Activated T-cell treated with anti-CD3 and anti-CD28 coated beads, Interleukin-2, amount 50 U/mL, for 24 hours (primary cell): ENCODE results near the gene NKTR.
"Not testable (repeated sequence)": the region's sequence is repeated elsewhere in the genome, so short reads cannot be mapped to it uniquely, and the experiment has no call there.

Source experiments
- DNase-seq: peaks from one replicate; pipeline ENCODE4 v3.0.0-alpha.2; 2020
- H3K27ac Mint-ChIP-seq: 2 replicates; pipeline ENCODE4 v1.8.0; 2020; ENCODE audit warnings: mild to moderate bottlenecking, mixed read lengths
- H3K27me3 Mint-ChIP-seq: 2 replicates; pipeline ENCODE4 v1.8.0; 2020; ENCODE audit warnings: mixed read lengths
- H3K36me3 Mint-ChIP-seq: 2 replicates; pipeline ENCODE4 v1.8.0; 2020; ENCODE audit warnings: low read depth, mixed read lengths
- H3K4me1 Mint-ChIP-seq: 2 replicates; pipeline ENCODE4 v1.8.0; 2020; ENCODE audit warnings: low read depth, mixed read lengths
- H3K4me3 Mint-ChIP-seq: 2 replicates; pipeline ENCODE4 v1.8.0; 2020; ENCODE audit warnings: mild to moderate bottlenecking, moderate library complexity, mixed read lengths
- H3K9me3 Mint-ChIP-seq: 2 replicates; pipeline ENCODE4 v1.8.0; 2020; ENCODE audit warnings: mixed read lengths

The NKTR gene

DNA sequence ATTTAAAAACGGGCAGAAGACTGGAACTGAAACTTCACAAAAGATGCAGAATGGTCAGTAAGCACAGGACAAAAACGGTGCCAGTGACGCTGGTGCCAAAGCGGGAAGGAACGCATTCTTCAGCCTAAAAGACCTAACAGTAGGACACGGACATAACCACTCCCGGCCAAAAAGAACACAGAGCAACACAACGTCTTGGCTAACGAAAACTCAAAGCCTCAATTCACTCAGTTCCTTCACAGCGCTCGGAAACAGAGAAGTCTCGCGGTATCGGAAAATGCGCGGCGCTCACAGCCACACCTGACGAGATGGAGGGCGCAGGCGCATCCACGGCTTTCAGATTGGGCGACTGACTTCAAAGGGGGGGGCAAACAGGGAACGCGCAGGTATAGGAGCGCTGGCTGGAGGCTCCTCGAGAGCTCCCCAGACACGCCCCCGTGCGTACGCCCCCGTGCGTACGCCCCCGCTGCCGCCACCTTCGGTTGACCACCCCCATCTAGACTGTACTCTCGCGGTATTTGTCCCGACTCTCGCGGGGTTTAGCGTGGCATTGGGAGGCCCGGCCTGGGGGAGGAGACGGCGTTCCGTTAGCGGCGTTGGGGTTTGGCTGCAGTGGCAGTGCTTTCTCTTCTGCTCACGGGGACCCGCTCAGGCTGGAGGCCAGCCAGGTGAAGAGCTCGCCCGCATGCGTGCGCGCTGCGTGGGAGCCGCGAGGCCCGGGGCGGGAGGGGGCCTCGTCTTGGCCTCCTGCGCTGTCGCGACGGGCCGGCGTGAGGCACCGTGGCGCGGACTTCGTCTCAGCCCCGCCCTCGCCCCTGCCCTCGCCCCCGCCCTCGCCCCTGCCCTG is at the start of gene NKTR:
TSS of gene NKTR (plus strand) at position 576 of the 847 bp plus-strand sequence. CDS start 321 bp downstream, outside the sequence.
- H3K27ac Mint-ChIP-seq: peak within 1 kb of the TSS; percentile 98
- peaks cover 69% of the 10 kb centered on the region for H3K36me3 Mint-ChIP-seq
- peaks cover 41% of the 10 kb centered on the region for H3K4me1 Mint-ChIP-seq
- peak; percentile 100 for DNase-seq
- H3K27me3 Mint-ChIP-seq: no peaks in the 10 kb centered on the region
- peak within 1 kb of the TSS; percentile 86 for H3K4me3 Mint-ChIP-seq
- peaks cover 2% of the 10 kb centered on the region for H3K9me3 Mint-ChIP-seq

DNA sequence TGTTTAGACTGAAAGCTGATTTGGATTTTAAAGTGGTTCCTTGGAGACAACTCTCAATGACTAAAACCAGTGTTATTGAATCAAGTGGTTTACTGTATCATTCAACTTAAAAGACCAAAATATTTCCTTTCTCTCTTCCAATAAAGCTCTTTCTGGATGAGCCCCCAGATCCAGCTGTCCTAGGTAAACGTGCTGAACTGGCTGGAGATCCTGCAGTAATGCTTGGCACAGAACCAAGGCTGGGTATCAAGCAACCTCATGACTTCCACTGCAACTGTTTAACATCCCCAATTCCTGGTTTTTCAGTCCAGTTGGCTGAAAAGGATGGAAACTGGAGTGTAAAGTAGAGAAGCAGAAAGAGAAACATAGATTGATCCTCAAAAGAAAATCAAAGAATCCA is 47.7 kb upstream of the NKTR start:
- no peaks in the 10 kb centered on the region for H3K27me3 Mint-ChIP-seq
- H3K4me3 Mint-ChIP-seq: no peak overlapping the region
- H3K36me3 Mint-ChIP-seq: peaks cover 77% of the 10 kb centered on the region

DNA sequence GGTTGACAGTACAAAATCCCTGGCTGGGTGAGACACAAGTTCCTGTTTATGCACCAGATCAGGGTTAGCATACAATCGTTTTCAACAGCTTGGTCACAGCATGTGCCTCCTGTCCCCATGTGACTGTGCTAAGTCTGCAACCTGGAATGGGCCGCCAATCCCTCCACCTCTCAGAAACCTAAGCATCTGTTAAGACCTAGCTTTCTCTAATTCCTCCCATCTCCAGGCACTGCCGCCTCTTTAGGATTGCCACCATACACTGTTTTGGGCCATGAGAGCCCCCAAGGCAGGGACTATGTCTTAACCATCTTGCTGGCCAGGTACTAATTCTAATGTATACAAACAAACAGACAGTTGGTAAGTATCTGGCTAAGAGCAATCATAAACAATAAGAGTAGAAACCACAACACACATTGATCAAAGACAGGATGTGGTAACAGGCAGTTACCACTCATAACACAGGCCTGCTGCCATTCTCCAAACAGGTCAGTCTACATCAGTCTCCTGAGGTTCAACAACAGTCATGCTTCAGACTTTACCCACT is 44.3 kb upstream of the NKTR start:
- DNase-seq: no peak
- Mint-ChIP-seq H3K27ac (peak overlapping the region; percentile 92), H3K9me3 (no peaks in the 10 kb centered on the region), H3K4me1 (peaks cover 29% of the 10 kb centered on the region), H3K4me3 (no peak overlapping the region), H3K27me3 (no peaks in the 10 kb centered on the region), H3K36me3 (peaks cover 84% of the 10 kb centered on the region)

More for the DNA sequence above, 47.7 kb upstream of the NKTR start:
- H3K27ac Mint-ChIP-seq: no peak overlapping the region
- DNase-seq: no peak
- peaks cover 27% of the 10 kb centered on the region for H3K4me1 Mint-ChIP-seq
- no peaks in the 10 kb centered on the region for H3K9me3 Mint-ChIP-seq

DNA sequence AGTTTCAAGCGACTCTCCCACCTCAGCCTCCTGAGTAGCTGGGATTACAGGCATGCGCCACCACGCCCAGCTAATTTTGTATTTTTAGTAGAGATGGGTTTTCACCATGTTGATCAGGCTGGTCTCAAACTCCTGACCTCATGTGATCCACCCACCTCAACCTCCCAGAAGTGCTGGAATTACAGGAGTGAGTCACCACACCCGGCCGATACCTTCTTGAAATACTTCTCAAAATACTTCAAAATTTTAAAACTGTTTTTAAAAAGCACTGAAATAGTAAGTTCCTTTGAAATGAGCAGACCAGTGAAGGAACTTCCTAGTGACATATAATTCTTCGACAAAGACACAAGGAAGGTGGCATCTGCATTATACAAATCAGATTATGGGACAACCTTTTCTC is 43.7 kb upstream of the NKTR start:
- H3K4me3 Mint-ChIP-seq, H3K9me3 Mint-ChIP-seq: not testable (repeated sequence)
- H3K36me3 Mint-ChIP-seq: peaks cover 86% of the 10 kb centered on the region

DNA sequence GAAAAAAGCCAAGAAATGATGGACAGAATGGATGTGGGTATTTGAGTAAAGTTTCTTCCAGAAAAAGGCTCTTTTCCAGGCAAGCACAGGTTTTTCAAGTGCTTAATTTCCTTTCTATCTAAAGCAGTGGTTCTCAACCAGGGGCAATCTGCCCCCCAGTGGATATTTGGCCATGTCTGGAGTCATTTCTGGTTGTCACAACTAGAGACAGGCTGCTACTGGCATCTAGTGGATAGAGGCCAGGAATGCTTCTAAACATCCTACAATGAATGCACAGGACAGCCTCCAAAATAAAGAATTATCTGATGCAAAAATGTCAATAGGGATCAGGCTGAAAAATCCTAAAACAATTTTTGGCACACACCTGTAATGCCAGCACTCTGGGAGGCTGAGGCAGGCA is 42.6 kb upstream of the NKTR start:
- Mint-ChIP-seq H3K27ac (no peak overlapping the region), H3K36me3 (peaks cover 85% of the 10 kb centered on the region), H3K4me3 (no peak overlapping the region), H3K27me3 (no peaks in the 10 kb centered on the region), H3K4me1 (peaks cover 40% of the 10 kb centered on the region), H3K9me3 (no peaks in the 10 kb centered on the region)
- no peak for DNase-seq

More for the DNA sequence above, 43.7 kb upstream of the NKTR start:
- not testable (repeated sequence) for DNase-seq, H3K27me3 Mint-ChIP-seq
- Mint-ChIP-seq H3K4me1 (peaks cover 33% of the 10 kb centered on the region), H3K27ac (peak overlapping the region; percentile 92)

DNA sequence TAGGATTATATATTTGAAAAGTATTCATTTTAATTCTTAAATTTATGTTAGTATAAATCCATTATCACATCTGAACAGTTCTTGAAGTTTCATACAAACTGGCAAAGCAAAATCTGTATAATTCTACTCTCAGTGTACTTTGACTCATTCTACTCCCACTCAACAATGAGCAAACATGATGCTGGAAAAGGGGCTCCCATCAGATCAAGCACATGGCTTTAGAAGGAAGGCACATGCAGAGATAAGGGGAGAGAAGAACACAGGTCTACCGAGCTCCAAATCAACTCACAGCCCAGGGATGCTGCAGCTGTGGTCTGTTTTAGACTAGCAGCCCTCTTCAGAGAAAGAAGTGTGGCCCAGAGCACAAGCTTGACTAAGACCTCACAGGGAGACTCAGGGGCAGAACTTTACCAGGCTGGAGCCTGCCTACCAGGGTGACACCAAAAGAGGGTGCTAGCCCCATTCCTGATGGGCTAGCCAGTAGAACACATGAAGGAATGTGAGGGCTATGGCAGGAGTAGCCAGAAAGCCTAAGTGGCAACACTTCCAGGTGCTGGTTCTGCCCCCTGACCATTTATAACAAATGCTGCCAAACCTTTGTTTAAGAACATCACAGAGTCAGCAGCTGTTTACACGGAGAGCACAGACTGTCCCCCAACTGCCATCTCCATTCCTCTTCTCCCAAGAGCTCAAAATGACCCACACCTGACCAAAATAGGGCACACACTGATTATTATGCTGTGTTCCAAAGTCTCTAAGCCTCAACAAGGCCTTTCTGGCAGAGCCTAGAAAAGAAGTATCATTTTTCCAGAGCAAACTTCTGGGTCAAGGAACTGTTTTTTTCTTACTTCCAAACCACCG is 38.2 kb upstream of the NKTR start:
- peaks cover 20% of the 10 kb centered on the region for H3K4me1 Mint-ChIP-seq
- H3K27ac Mint-ChIP-seq: peak overlapping the region; percentile 77
- H3K36me3 Mint-ChIP-seq: peaks cover 87% of the 10 kb centered on the region
- H3K9me3 Mint-ChIP-seq: no peaks in the 10 kb centered on the region
- DNase-seq: no peak
- H3K4me3 Mint-ChIP-seq: no peak overlapping the region
- H3K27me3 Mint-ChIP-seq: no peaks in the 10 kb centered on the region

DNA sequence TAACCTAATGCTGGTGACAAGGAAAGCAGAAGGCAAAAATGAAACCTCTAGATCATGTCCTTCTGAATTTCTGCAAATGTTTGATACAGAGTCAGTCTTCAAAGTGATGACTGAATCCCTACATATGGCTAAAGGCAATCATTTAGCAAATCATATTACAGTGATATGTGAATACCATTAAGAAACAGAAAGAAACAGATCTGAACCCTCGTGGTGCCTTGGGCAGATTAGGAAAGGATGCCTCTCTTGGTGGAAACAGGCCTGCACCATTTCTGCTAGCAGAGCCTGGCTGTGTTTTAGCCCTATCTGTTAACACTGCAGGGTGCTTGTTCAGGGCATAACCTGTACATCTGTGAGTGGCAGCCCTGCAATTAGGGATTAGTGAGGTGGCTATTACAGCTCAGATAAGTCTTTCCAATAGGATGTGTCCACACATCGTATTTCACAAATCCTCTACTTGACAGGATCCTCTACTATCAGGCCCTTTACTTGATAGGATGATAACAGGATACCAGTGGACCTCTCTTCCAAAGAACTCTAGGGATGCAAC is 30.8 kb upstream of the NKTR start:
- H3K27ac Mint-ChIP-seq: no peak overlapping the region
- no peak overlapping the region for H3K4me3 Mint-ChIP-seq
- H3K27me3 Mint-ChIP-seq: no peaks in the 10 kb centered on the region
- H3K36me3 Mint-ChIP-seq: peaks cover 79% of the 10 kb centered on the region
- no peak for DNase-seq
- H3K9me3 Mint-ChIP-seq: peaks cover 8% of the 10 kb centered on the region
- H3K4me1 Mint-ChIP-seq: peaks cover 10% of the 10 kb centered on the region

DNA sequence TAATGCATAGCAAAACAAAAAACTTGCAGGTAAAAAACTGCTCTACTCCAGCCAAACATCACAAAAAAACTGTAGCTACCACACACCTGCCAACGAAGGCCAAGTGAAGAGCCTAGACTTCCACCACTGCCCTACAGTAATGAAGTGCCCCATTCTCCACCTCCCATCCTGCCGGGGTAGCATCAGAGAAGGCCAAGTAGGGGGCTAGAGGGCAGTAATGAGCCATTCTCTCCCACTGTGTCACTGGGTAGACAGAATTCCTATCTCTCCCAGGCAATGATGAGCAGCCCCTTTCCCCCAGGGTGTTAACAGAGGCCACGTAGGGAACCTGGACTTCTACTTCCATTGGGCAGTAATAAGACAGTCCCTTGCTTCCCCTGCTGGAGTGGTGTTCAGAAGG is 28.2 kb upstream of the NKTR start:
- no peak overlapping the region for H3K4me3 Mint-ChIP-seq
- H3K4me1 Mint-ChIP-seq: peaks cover 16% of the 10 kb centered on the region
- H3K27ac Mint-ChIP-seq: peak overlapping the region; percentile 49
- no peaks in the 10 kb centered on the region for H3K27me3 Mint-ChIP-seq
- no peak for DNase-seq
- peaks cover 16% of the 10 kb centered on the region for H3K9me3 Mint-ChIP-seq
- peaks cover 72% of the 10 kb centered on the region for H3K36me3 Mint-ChIP-seq

DNA sequence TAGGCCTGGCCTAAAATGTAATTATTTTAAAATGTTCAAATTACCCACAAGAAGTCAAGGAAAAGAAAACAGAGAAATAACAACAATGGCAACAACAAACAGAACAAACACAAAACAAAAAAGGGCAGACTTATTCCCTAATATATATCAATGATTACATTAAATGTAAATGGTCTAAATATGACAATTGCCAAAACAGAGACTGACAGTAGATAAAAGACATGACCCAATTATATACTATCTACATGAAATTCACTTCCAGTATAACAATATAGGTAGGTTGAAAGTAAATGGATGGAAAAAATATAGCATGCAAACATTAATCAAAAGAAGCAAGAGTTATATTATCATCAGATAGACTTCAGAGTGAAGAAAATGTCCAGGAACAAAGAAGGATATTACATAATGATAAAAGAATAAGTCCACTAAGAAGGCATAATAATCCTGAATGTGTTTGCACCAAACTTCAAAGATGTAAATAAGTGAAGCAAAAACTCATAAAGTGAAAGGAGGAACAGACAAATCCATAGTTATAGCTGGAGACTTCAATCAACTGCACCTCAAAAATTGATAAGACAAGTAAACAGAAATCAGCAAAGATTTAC is 25.2 kb upstream of the NKTR start:
- Mint-ChIP-seq H3K27ac (no peak overlapping the region), H3K4me1 (peaks cover 27% of the 10 kb centered on the region), H3K9me3 (peaks cover 16% of the 10 kb centered on the region), H3K36me3 (peaks cover 73% of the 10 kb centered on the region), H3K4me3 (no peak overlapping the region), H3K27me3 (no peaks in the 10 kb centered on the region)
- no peak for DNase-seq

DNA sequence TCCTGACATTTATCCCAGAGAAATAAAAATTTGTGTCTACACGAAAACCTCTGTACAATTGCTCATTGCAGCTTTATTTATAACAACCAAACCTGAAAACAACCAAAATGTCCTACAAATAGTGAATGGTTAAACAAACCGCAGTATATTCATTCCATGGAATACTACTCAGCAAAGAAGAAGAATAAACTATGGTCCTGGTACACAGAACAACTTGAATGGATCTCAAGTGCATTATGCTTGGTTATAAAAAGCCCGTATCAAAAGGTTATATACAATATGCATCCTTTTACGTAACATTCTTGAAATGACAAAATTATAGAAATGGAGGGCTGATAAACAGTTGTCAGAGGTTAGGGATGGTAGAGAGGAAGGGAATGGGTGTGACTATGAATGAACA is 22.4 kb upstream of the NKTR start:
- no peak overlapping the region for H3K4me3 Mint-ChIP-seq
- H3K27ac Mint-ChIP-seq: no peak overlapping the region
- H3K4me1 Mint-ChIP-seq: peaks cover 40% of the 10 kb centered on the region
- H3K27me3 Mint-ChIP-seq: no peaks in the 10 kb centered on the region
- H3K36me3 Mint-ChIP-seq: peaks cover 66% of the 10 kb centered on the region
- H3K9me3 Mint-ChIP-seq: peaks cover 16% of the 10 kb centered on the region
- no peak for DNase-seq

DNA sequence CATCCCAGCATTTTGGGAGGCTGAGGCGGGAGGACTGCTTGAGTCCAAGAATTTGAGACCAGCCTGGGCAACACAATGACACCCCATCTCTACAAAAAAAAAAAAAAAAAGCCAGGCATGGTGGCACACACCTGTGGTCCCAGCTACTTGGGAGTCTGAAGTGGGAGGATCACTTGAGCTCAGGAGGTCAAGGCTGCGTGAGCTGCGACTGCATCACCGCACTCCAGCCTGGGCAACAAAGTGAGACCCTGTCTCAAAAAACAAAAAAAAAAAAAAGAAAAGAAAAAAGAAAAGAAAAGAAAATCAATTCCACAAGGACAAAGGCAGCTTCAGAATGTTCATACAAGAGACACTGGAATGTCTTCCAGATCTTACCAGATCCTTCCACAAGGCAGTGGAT is 21.1 kb upstream of the NKTR start:
- Mint-ChIP-seq H3K4me1 (peaks cover 45% of the 10 kb centered on the region), H3K36me3 (peaks cover 53% of the 10 kb centered on the region), H3K9me3 (peaks cover 10% of the 10 kb centered on the region)
- not testable (repeated sequence) for H3K27me3 Mint-ChIP-seq, DNase-seq, H3K27ac Mint-ChIP-seq, H3K4me3 Mint-ChIP-seq

DNA sequence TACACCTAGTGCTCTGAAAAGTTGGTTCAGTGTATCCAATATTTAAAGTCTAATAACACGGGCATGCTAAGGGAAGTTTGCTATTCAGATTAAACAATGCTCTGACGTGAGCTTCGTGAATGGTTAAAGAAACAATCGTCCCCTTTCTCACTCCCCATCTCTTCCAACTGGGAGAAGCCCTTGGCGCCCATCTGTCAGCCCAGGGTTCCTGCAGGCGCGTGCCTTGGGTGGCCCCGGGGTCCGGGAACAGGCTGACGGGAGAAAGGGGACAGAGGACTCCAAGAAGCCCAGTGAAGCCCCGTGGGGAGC is 19.1 kb upstream of the NKTR start:
- no peak for DNase-seq

DNA sequence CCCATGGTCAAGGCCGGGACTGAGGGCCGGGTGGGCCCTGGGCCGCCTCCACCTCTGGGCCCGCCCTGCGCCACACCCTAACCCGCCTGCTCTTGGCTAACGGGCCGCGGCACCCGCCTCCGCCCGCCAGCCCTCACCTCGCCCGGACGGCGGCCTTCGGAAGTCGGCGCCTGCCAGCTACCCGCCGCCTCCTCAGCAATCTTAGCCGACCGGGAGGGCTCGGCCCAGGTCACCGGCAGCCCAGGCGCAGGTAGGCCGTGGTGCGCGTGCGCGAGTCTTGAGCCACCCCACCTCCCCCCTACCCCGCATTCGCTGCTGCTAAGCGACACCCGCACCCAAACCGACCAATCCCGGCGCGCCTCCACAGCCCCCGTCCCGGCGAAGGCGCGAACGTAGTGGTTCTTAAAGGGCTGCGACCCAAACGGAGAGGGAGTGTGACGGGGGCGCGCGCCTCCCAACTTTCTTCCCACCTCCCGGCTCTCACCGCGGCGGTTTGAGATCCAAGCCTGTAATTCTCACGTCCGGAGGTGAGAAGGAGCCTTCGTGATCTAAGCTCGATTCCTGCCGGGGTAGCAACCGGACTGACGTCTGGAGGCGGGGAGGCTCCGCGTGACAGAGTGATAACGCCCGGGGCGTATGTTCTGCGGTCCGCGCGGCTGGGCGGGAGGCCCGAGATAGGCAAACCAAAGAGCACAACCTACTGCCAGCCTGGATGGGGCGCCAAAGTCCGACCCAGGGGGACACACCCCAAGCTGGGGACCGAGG is 18.6 kb upstream of the NKTR start, which contains the start of gene SEC22C:
TSS of gene SEC22C (minus strand) at position 259 of the 765 bp plus-strand sequence. CDS start 12,921 bp downstream, outside the sequence.
- Mint-ChIP-seq H3K4me3 (peak within 1 kb of the TSS; percentile 86), H3K27ac (peak within 1 kb of the TSS; percentile 97), H3K27me3 (no peaks in the 10 kb centered on the region), H3K4me1 (peaks cover 43% of the 10 kb centered on the region), H3K36me3 (peaks cover 37% of the 10 kb centered on the region), H3K9me3 (no peaks in the 10 kb centered on the region)
- DNase-seq: peak; percentile 95

More for the DNA sequence above, 19.1 kb upstream of the NKTR start:
- Mint-ChIP-seq H3K36me3 (peaks cover 37% of the 10 kb centered on the region), H3K4me3 (peak overlapping the region; percentile 86), H3K27ac (peak overlapping the region; percentile 83), H3K27me3 (no peaks in the 10 kb centered on the region), H3K4me1 (peaks cover 45% of the 10 kb centered on the region), H3K9me3 (no peaks in the 10 kb centered on the region)
